ENCODE data around the gene TEAD2. TPM values are rescaled to one million over a fixed set of nuclear protein-coding genes. Genes with fewer than 3 reads are reported as not detected.
"Not testable (repeated sequence)": the region's sequence is repeated elsewhere in the genome, so short reads cannot be mapped to it uniquely, and the experiment has no call there.

Gene TEAD2
- total and polyA plus RNA-seq, 2 of the 13 experiments (the other 11 are each of a cell fraction or from before 2014, with no cell fraction given), result 10.8 to 12.5 TPM

DNA sequence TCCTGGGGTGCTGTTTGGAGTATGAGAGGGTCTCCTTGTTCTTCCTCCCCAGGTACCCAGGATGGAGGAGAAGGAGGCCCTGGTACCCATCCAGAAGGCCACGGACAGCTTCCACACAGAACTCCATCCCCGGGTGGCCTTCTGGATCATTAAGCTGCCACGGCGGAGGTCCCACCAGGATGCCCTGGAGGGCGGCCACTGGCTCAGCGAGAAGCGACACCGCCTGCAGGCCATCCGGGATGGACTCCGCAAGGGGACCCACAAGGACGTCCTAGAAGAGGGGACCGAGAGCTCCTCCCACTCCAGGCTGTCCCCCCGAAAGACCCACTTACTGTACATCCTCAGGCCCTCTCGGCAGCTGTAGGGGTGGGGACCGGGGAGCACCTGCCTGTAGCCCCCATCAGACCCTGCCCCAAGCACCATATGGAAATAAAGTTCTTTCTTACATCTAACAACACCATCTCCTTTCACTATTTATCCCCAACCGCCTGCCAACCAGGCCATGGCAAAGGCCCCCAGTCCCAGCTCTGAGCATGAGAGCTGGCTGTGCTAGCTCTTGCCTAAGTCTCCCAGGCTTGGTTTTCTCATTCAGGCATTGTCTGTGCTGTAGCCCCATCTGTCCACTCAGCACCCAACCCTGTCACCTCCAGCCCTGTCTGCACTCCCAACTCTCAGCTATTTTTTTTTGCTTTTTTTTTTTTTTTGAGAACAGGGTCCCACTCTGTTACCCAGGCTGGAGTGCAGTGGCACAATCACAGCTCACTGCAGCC is 12.6 kb upstream of the TEAD2 start:
- H3K4me2 ChIP-seq (ENCODE audit: low read depth, low read length), result no peak overlapping the region
- H3K9me3 ChIP-seq (ENCODE audit: low read length), result no peaks in the 10 kb centered on the region
- no peaks in the 10 kb centered on the region for H3K36me3 ChIP-seq (replicated peaks in 1 of 2; ENCODE audit: control insufficient read depth in 1 of 2, insufficient read depth in 2 of 2, low read length in 2 of 2)
- ATAC-seq, result no peak
- in situ Hi-C loops (cut with HindIII; ENCODE audit: extremely low pct_ligation_motif_present, low pct_unique_long_range_greater_than_20kb) (no loop called here), intact Hi-C loops (cut with micrococcal nuclease; ENCODE audit: unreplicated experiment) (no loop called here)
- TF ChIP-seq AKAP8 (CRISPR knock-in tag; IDR thresholded peaks at IDR 0.05) (no peak), ZNF615 (CRISPR knock-in tag; IDR thresholded peaks at IDR 0.05; ENCODE audit: borderline replicate concordance) (no peak), ZFAT (CRISPR knock-in tag; conservative IDR thresholded peaks at IDR 0.05) (no peak)
- FAIRE-seq, result no peak
- H3K79me2 ChIP-seq (ENCODE audit: insufficient read depth, low read length), result no peaks in the 10 kb centered on the region
- H2AFZ ChIP-seq (ENCODE audit: low read length), result no peak overlapping the region
- WGBS (ENCODE audit: low lambda C conversion rate), result 71% methylated on average over 5 of the region's 16 CpGs
- H3K4me1 ChIP-seq (ENCODE audit: insufficient read depth, low read length), result no peaks in the 10 kb centered on the region
- ChIA-PET CTCF (ENCODE audit: low intra/inter-chr PET ratio, low total read pairs) (no interaction called here), POLR2A (no interaction called here)
- BruUV-seq (replicated peaks), result no TSS peak
- no peak overlapping the region for H3K4me3 ChIP-seq (replicated peaks in 1 of 3; ENCODE audit: insufficient read depth in 1 of 3, low read depth in 2 of 3, low read length in 3 of 3)
- no peak overlapping the region for H3K27ac ChIP-seq (ENCODE audit: extremely low read length, insufficient read depth, low read length)
- DNase-seq (ENCODE audit: low spot score), result no peak
- H3K9ac ChIP-seq (ENCODE audit: insufficient read depth, low read depth, low read length), result no peak overlapping the region
- H3K27me3 ChIP-seq (ENCODE audit: control insufficient read depth in 1 of 2, insufficient read depth in 2 of 2, low read length in 2 of 2), result peaks cover 1 to 8% of the 10 kb centered on the region in 2 experiments; a peak in 3 of 5 replicates
- no peaks in the 10 kb centered on the region for H4K20me1 ChIP-seq (ENCODE audit: insufficient read depth, low read length)

DNA sequence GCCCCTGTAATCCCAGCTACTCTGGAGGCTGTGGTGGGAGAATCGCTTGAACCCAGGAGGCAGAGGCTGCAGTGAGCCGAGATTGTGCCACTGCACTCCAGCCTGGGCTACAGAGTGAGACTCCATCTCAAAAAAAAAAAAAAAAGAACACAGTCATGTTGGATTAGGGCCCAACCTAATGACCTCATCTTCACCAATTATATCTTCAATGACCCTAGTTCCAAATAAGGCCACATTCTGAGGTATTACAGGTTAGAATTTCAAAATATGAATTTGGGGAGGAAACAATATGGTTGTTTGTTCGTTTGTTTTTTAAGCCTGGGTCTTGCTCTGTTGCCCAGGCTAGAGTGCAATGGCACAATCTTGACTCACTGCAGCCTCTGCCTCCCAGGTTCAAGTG is 11.0 kb upstream of the TEAD2 start:
- H3K4me1 ChIP-seq (ENCODE audit: insufficient read depth, low read length); H3K27me3 ChIP-seq (ENCODE audit: control insufficient read depth in 1 of 2, insufficient read depth in 2 of 2, low read length in 2 of 2); CTCF ChIA-PET (ENCODE audit: low intra/inter-chr PET ratio, low total read pairs); H3K36me3 ChIP-seq (replicated peaks in 1 of 2; ENCODE audit: control insufficient read depth in 1 of 2, insufficient read depth in 2 of 2, low read length in 2 of 2); H3K4me3 ChIP-seq (replicated peaks in 1 of 3; ENCODE audit: insufficient read depth in 1 of 3, low read depth in 2 of 3, low read length in 3 of 3); H3K27ac ChIP-seq (ENCODE audit: extremely low read length, insufficient read depth, low read length); FAIRE-seq; in situ Hi-C loops (cut with HindIII; ENCODE audit: extremely low pct_ligation_motif_present, low pct_unique_long_range_greater_than_20kb); H3K9ac ChIP-seq (ENCODE audit: insufficient read depth, low read depth, low read length); POLR2A ChIA-PET; H3K4me2 ChIP-seq (ENCODE audit: low read depth, low read length); intact Hi-C loops (cut with micrococcal nuclease; ENCODE audit: unreplicated experiment); ATAC-seq; H2AFZ ChIP-seq (ENCODE audit: low read length); H3K79me2 ChIP-seq (ENCODE audit: insufficient read depth, low read length); BruUV-seq (replicated peaks); DNase-seq (ENCODE audit: low spot score); H4K20me1 ChIP-seq (ENCODE audit: insufficient read depth, low read length): not testable (repeated sequence)
- peaks cover 11% of the 10 kb centered on the region for H3K9me3 ChIP-seq (ENCODE audit: low read length)
- 11% methylated on average over 3 of the region's 3 CpGs for WGBS (ENCODE audit: low lambda C conversion rate)

All from HepG2 (cell line).